ENCODE data around the gene PROCA1. TPM values are rescaled to one million over a fixed set of nuclear protein-coding genes. Genes with fewer than 3 reads are reported as not detected.

The PROCA1 gene
- total RNA-seq, 2 donors from 2014 or later: 1.0 to 2.5 TPM

GRCh38 chr17:28704219-28704858, 7.3 kb downstream of the PROCA1 start:
- Histone ChIP-seq H3K9me3 (no peaks in the 10 kb centered on the region), H3K4me3 (no peak overlapping the region), H3K27ac (no peak overlapping the region), H3K27me3 (no peaks in the 10 kb centered on the region), H3K9ac (ENCODE audit: low read depth in 2 of 2, low read length in 2 of 2) (no peak overlapping the region), H3K4me1 (no peaks in the 10 kb centered on the region), H3K36me3 (peaks cover 21% of the 10 kb centered on the region)
- no peak for TF ChIP-seq CTCF (IDR thresholded peaks at IDR 0.05)
- DNase-seq: no peak
- intact Hi-C loops (cut with DNase I): no loop called here

GRCh38 chr17:28703552-28704218, 8.0 kb downstream of the PROCA1 start:
- TF ChIP-seq CTCF (IDR thresholded peaks at IDR 0.05): no peak
- intact Hi-C loops (cut with DNase I): no loop called here
- Histone ChIP-seq H3K27ac (no peak overlapping the region), H3K4me1 (no peaks in the 10 kb centered on the region), H3K4me3 (no peak overlapping the region), H3K27me3 (no peaks in the 10 kb centered on the region), H3K36me3 (peaks cover 23% of the 10 kb centered on the region), H3K9me3 (no peaks in the 10 kb centered on the region), H3K9ac (ENCODE audit: low read depth in 2 of 2, low read length in 2 of 2) (no peak overlapping the region)
- DNase-seq: no peak

GRCh38 chr17:28702752-28703150, 8.9 kb downstream of the PROCA1 start:
- no peak for TF ChIP-seq CTCF (IDR thresholded peaks at IDR 0.05)
- DNase-seq: no peak
- H3K4me1 ChIP-seq: no peaks in the 10 kb centered on the region
- H3K9ac ChIP-seq (ENCODE audit: low read depth in 2 of 2, low read length in 2 of 2): no peak overlapping the region
- no peaks in the 10 kb centered on the region for H3K27me3 ChIP-seq
- H3K27ac ChIP-seq: no peak overlapping the region
- H3K4me3 ChIP-seq: no peak overlapping the region
- H3K9me3 ChIP-seq: no peaks in the 10 kb centered on the region
- intact Hi-C loops (cut with DNase I): no loop called here
- peaks cover 25% of the 10 kb centered on the region for H3K36me3 ChIP-seq

- DNase-seq: no peak
- intact Hi-C loops (cut with DNase I): no loop called here
- H3K36me3 ChIP-seq: peaks cover 30% of the 10 kb centered on the region
- no peak overlapping the region for H3K4me3 ChIP-seq
- no peak overlapping the region for H3K27ac ChIP-seq
- H3K4me1 ChIP-seq: no peaks in the 10 kb centered on the region
- H3K27me3 ChIP-seq: no peaks in the 10 kb centered on the region
- TF ChIP-seq CTCF (IDR thresholded peaks at IDR 0.05): no peak
- no peaks in the 10 kb centered on the region for H3K9me3 ChIP-seq
- no peak overlapping the region for H3K9ac ChIP-seq (ENCODE audit: low read depth in 2 of 2, low read length in 2 of 2)
Measured at GRCh38 chr17:28702026-28702751, 9.5 kb downstream of the PROCA1 start.

GRCh38 chr17:28700830-28701492, 10.7 kb downstream of the PROCA1 start:
- no peaks in the 10 kb centered on the region for H3K27me3 ChIP-seq
- H3K9ac ChIP-seq (ENCODE audit: low read depth in 2 of 2, low read length in 2 of 2): no peak overlapping the region
- H3K27ac ChIP-seq: no peak overlapping the region
- intact Hi-C loops (cut with DNase I): no loop called here
- no peaks in the 10 kb centered on the region for H3K4me1 ChIP-seq
- TF ChIP-seq CTCF (IDR thresholded peaks at IDR 0.05): no peak
- no peaks in the 10 kb centered on the region for H3K9me3 ChIP-seq
- peaks cover 38% of the 10 kb centered on the region for H3K36me3 ChIP-seq
- H3K4me3 ChIP-seq: no peak overlapping the region
- DNase-seq: no peak
